ENCODE measurements around the gene GIT1.
"Not testable (repeated sequence)": the region's sequence is repeated elsewhere in the genome, so short reads cannot be mapped to it uniquely, and the experiment has no call there.

The GIT1 gene

GRCh38 chr17:29558139-29558538, 31.3 kb downstream of the GIT1 start:
- H3K27me3 ChIP-seq (ENCODE audit: control insufficient read depth in 1 of 2, insufficient read depth in 1 of 2, low read length in 2 of 2); H3K27ac ChIP-seq (ENCODE audit: low read length, poor library complexity, severe bottlenecking); H3K4me1 ChIP-seq (ENCODE audit: control insufficient read depth, insufficient read depth, low read depth, low read length); H3K14ac ChIP-seq (ENCODE audit: low read length in 2 of 2); H2AFZ ChIP-seq (ENCODE audit: low read depth, low read length); H3K4me2 ChIP-seq (ENCODE audit: low read length, poor library complexity, severe bottlenecking); H2BK12ac ChIP-seq (ENCODE audit: low read length in 2 of 2); H3K23ac ChIP-seq (ENCODE audit: low read length in 2 of 2); H4K8ac ChIP-seq (ENCODE audit: low read length); H3K4me3 ChIP-seq (ENCODE audit: insufficient read depth in 1 of 2, low read depth in 1 of 2, low read length in 2 of 2); H2BK5ac ChIP-seq (ENCODE audit: low read depth, low read length, poor library complexity, severe bottlenecking); H2BK120ac ChIP-seq (ENCODE audit: low read depth, low read length); H3K9me3 ChIP-seq (ENCODE audit: control insufficient read depth, low read length); H3K18ac ChIP-seq (ENCODE audit: low read depth in 1 of 2, low read length in 2 of 2); H3K9ac ChIP-seq (ENCODE audit: low read length); H3K79me1 ChIP-seq (replicated peaks; ENCODE audit: low read length, poor library complexity, severe bottlenecking); H4K91ac ChIP-seq (ENCODE audit: low read length); DNase-seq; H2AK5ac ChIP-seq (ENCODE audit: low read length, severe bottlenecking); H3K4ac ChIP-seq (ENCODE audit: low read depth in 1 of 2, low read length in 2 of 2); H2BK15ac ChIP-seq (ENCODE audit: low read depth, poor library complexity, severe bottlenecking): not testable (repeated sequence)
- WGBS = 93% methylated on average over 5 of the region's 5 CpGs
- H3K36me3 ChIP-seq (ENCODE audit: control insufficient read depth in 1 of 2, insufficient read depth in 2 of 2, low read depth in 1 of 2, low read length in 2 of 2) = peaks cover 14% of the 10 kb centered on the region in 2 experiments

GRCh38 chr17:29557739-29558116, 31.7 kb downstream of the GIT1 start:
- peaks cover 5% of the 10 kb centered on the region for H3K4me1 ChIP-seq (ENCODE audit: control insufficient read depth, insufficient read depth, low read depth, low read length)
- H2AFZ ChIP-seq (ENCODE audit: low read depth, low read length) = no peak overlapping the region
- no peaks in the 10 kb centered on the region for H3K9me3 ChIP-seq (ENCODE audit: control insufficient read depth, low read length)
- no peak overlapping the region for H2BK120ac ChIP-seq (ENCODE audit: low read depth, low read length)
- H2BK12ac ChIP-seq (ENCODE audit: low read length in 2 of 2) = no peak overlapping the region
- no peak overlapping the region for H3K9ac ChIP-seq (ENCODE audit: low read length)
- no peak overlapping the region for H4K8ac ChIP-seq (ENCODE audit: low read length)
- no peak overlapping the region for H3K4ac ChIP-seq (ENCODE audit: low read depth in 1 of 2, low read length in 2 of 2)
- peaks cover 1% of the 10 kb centered on the region for H3K79me1 ChIP-seq (replicated peaks; ENCODE audit: low read length, poor library complexity, severe bottlenecking)
- no peak overlapping the region for H3K14ac ChIP-seq (ENCODE audit: low read length in 2 of 2)
- no peak overlapping the region for H3K27ac ChIP-seq (ENCODE audit: low read length, poor library complexity, severe bottlenecking)
- H3K23ac ChIP-seq (ENCODE audit: low read length in 2 of 2) = no peak overlapping the region
- no peak for DNase-seq
- peaks cover 11 to 14% of the 10 kb centered on the region in 2 experiments for H3K36me3 ChIP-seq (ENCODE audit: control insufficient read depth in 1 of 2, insufficient read depth in 2 of 2, low read depth in 1 of 2, low read length in 2 of 2)
- no peak overlapping the region for H2BK15ac ChIP-seq (ENCODE audit: low read depth, poor library complexity, severe bottlenecking)
- no peak overlapping the region for H2AK5ac ChIP-seq (ENCODE audit: low read length, severe bottlenecking)
- no peak overlapping the region for H3K18ac ChIP-seq (ENCODE audit: low read depth in 1 of 2, low read length in 2 of 2)
- H4K91ac ChIP-seq (ENCODE audit: low read length) = no peak overlapping the region
- no peak overlapping the region for H3K4me2 ChIP-seq (ENCODE audit: low read length, poor library complexity, severe bottlenecking)
- no peaks in the 10 kb centered on the region for H3K27me3 ChIP-seq (ENCODE audit: control insufficient read depth in 1 of 2, insufficient read depth in 1 of 2, low read length in 2 of 2)
- no peak overlapping the region for H3K4me3 ChIP-seq (ENCODE audit: insufficient read depth in 1 of 2, low read depth in 1 of 2, low read length in 2 of 2)
- no peak overlapping the region for H2BK5ac ChIP-seq (ENCODE audit: low read depth, low read length, poor library complexity, severe bottlenecking)

GRCh38 chr17:29557085-29557738, 32.2 kb downstream of the GIT1 start:
- Histone ChIP-seq H3K4me1 (ENCODE audit: control insufficient read depth, insufficient read depth, low read depth, low read length) (peaks cover 5% of the 10 kb centered on the region), H2AK5ac (ENCODE audit: low read length, severe bottlenecking) (no peak overlapping the region), H4K8ac (ENCODE audit: low read length) (no peak overlapping the region), H3K27ac (ENCODE audit: low read length, poor library complexity, severe bottlenecking) (no peak overlapping the region), H2BK12ac (ENCODE audit: low read length in 2 of 2) (no peak overlapping the region), H3K4ac (ENCODE audit: low read depth in 1 of 2, low read length in 2 of 2) (no peak overlapping the region), H3K18ac (ENCODE audit: low read depth in 1 of 2, low read length in 2 of 2) (no peak overlapping the region), H3K4me2 (ENCODE audit: low read length, poor library complexity, severe bottlenecking) (no peak overlapping the region), H3K9me3 (ENCODE audit: control insufficient read depth, low read length) (no peaks in the 10 kb centered on the region), H4K91ac (ENCODE audit: low read length) (no peak overlapping the region), H2AFZ (ENCODE audit: low read depth, low read length) (no peak overlapping the region), H2BK120ac (ENCODE audit: low read depth, low read length) (no peak overlapping the region), H2BK15ac (ENCODE audit: low read depth, poor library complexity, severe bottlenecking) (no peak overlapping the region), H3K23ac (ENCODE audit: low read length in 2 of 2) (no peak overlapping the region), H3K36me3 (ENCODE audit: control insufficient read depth in 1 of 2, insufficient read depth in 2 of 2, low read depth in 1 of 2, low read length in 2 of 2) (peaks cover 6 to 9% of the 10 kb centered on the region in 2 experiments), H3K79me1 (replicated peaks; ENCODE audit: low read length, poor library complexity, severe bottlenecking) (no peaks in the 10 kb centered on the region), H2BK5ac (ENCODE audit: low read depth, low read length, poor library complexity, severe bottlenecking) (no peak overlapping the region), H3K14ac (ENCODE audit: low read length in 2 of 2) (no peak overlapping the region), H3K27me3 (ENCODE audit: control insufficient read depth in 1 of 2, insufficient read depth in 1 of 2, low read length in 2 of 2) (no peaks in the 10 kb centered on the region), H3K4me3 (ENCODE audit: insufficient read depth in 1 of 2, low read depth in 1 of 2, low read length in 2 of 2) (no peak overlapping the region), H3K9ac (ENCODE audit: low read length) (no peak overlapping the region)
- DNase-seq = peak; percentile 26
- WGBS = 100% methylated on average over 1 of the region's 1 CpG

GRCh38 chr17:29555840-29556239, 33.6 kb downstream of the GIT1 start:
- H2BK5ac ChIP-seq (ENCODE audit: low read depth, low read length, poor library complexity, severe bottlenecking) = no peak overlapping the region
- no peak overlapping the region for H4K91ac ChIP-seq (ENCODE audit: low read length)
- H2BK120ac ChIP-seq (ENCODE audit: low read depth, low read length) = no peak overlapping the region
- no peak overlapping the region for H2AK5ac ChIP-seq (ENCODE audit: low read length, severe bottlenecking)
- H3K23ac ChIP-seq (ENCODE audit: low read length in 2 of 2) = no peak overlapping the region
- H3K4me2 ChIP-seq (ENCODE audit: low read length, poor library complexity, severe bottlenecking) = no peak overlapping the region
- H3K27ac ChIP-seq (ENCODE audit: low read length, poor library complexity, severe bottlenecking) = no peak overlapping the region
- no peaks in the 10 kb centered on the region for H3K79me1 ChIP-seq (replicated peaks; ENCODE audit: low read length, poor library complexity, severe bottlenecking)
- H3K27me3 ChIP-seq (ENCODE audit: control insufficient read depth in 1 of 2, insufficient read depth in 1 of 2, low read length in 2 of 2) = no peaks in the 10 kb centered on the region
- no peak overlapping the region for H2BK15ac ChIP-seq (ENCODE audit: low read depth, poor library complexity, severe bottlenecking)
- no peak overlapping the region for H2AFZ ChIP-seq (ENCODE audit: low read depth, low read length)
- H3K4me3 ChIP-seq (ENCODE audit: insufficient read depth in 1 of 2, low read depth in 1 of 2, low read length in 2 of 2) = no peak overlapping the region
- no peak overlapping the region for H4K8ac ChIP-seq (ENCODE audit: low read length)
- no peak overlapping the region for H2BK12ac ChIP-seq (ENCODE audit: low read length in 2 of 2)
- H3K14ac ChIP-seq (ENCODE audit: low read length in 2 of 2) = no peak overlapping the region
- peaks cover 0 to 3% of the 10 kb centered on the region in 2 experiments for H3K36me3 ChIP-seq (ENCODE audit: control insufficient read depth in 1 of 2, insufficient read depth in 2 of 2, low read depth in 1 of 2, low read length in 2 of 2)
- H3K4ac ChIP-seq (ENCODE audit: low read depth in 1 of 2, low read length in 2 of 2) = no peak overlapping the region
- no peak overlapping the region for H3K9ac ChIP-seq (ENCODE audit: low read length)
- H3K18ac ChIP-seq (ENCODE audit: low read depth in 1 of 2, low read length in 2 of 2) = no peak overlapping the region
- H3K4me1 ChIP-seq (ENCODE audit: control insufficient read depth, insufficient read depth, low read depth, low read length) = peaks cover 5% of the 10 kb centered on the region
- H3K9me3 ChIP-seq (ENCODE audit: control insufficient read depth, low read length) = no peaks in the 10 kb centered on the region
- DNase-seq = no peak
- WGBS = 73% methylated on average over 2 of the region's 3 CpGs
